ENCODE data around the gene RPL10L. TPM values are rescaled to one million over a fixed set of nuclear protein-coding genes. Genes with fewer than 3 reads are reported as not detected.

RPL10L gene
- total RNA-seq, result not detected

DNA sequence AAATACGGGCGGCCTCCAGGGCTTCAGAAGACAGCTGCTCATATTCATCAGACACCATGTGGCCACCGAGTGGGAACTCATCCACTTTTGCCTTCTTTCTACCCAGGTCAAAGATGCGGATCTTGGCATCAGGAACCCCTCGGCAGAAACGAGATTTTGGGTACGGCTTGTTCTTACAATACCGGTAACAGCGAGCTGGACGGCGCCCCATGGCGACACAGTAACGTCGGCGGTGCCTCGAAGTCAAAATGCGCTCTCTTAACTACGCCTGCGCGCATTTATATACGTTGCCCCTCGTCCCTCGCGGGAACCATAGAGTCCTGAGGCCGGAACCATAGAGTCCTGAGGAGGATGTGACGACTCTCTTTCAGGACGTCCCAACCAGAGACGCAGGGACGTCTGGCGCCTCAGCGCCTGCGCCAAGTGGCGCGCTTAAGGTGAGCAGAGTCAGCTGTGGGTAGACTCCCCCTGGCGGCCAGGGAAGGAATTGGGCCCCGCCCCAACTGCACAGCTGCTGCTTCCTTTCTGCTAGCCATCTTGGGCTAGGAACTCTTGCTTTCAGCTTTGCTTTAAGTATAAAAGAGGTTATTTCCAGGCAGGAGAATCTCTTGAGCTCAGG lies at the start of gene RPL10L:
RPL10L (minus strand) TSS at position 256 of the 619 bp plus-strand sequence; CDS start at position 211, 45 bp downstream.
- Histone ChIP-seq H3K27ac (no peak within 1 kb of the TSS), H3K9me3 (no peaks in the 10 kb centered on the region), H3K4me1 (no peaks in the 10 kb centered on the region), H3K27me3 (no peaks in the 10 kb centered on the region), H3K36me3 (no peaks in the 10 kb centered on the region), H3K4me3 (no peak within 1 kb of the TSS)
- no peak for ATAC-seq (ENCODE audit: low FRiP score in 2 of 2)
- DNase-seq, result peak in 1 of 2 donors; percentile 62
- 94 to 96% methylated on average over 36 of the region's 36 CpGs for WGBS, 2 donors
- no peak for TF ChIP-seq CTCF (IDR thresholded peaks at IDR 0.05)
- no peak for TF ChIP-seq POLR2A (IDR thresholded peaks at IDR 0.05)
- no peak for TF ChIP-seq EP300 (IDR thresholded peaks at IDR 0.05)
- TF ChIP-seq POLR2AphosphoS5 (IDR thresholded peaks at IDR 0.05), result no peak

DNA sequence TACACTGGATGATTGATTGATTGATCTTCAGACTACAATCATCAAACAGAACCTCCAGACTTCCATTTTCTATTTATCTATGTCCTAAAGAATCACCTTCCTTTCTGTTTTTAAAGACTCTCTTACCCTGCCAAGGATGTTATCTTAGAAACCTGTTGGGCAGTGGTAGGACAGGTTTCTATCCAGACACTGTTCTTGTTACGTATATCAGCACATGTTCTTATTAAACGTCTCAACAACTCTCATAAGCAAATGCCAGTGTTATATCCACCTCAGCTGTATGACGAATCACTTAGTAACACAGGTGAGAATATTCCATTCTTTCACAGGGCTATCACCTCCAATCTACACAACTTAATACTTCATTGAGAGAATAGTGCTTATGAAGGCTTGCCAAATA lies 40.2 kb upstream of the RPL10L start:
- TF ChIP-seq POLR2AphosphoS5 (IDR thresholded peaks at IDR 0.05) (no peak), CTCF (IDR thresholded peaks at IDR 0.05) (no peak), POLR2A (IDR thresholded peaks at IDR 0.05) (no peak), EP300 (IDR thresholded peaks at IDR 0.05) (no peak)
- Histone ChIP-seq H3K9me3 (peaks cover 0 to 2% (median 0%) of the 10 kb centered on the region in 4 donors), H3K27ac (no peak overlapping the region), H3K4me3 (no peak overlapping the region), H3K4me1 (no peaks in the 10 kb centered on the region), H3K36me3 (no peaks in the 10 kb centered on the region), H3K27me3 (no peaks in the 10 kb centered on the region)
- no peak for ATAC-seq (ENCODE audit: low FRiP score in 2 of 2)
- 68 to 73% methylated on average over 3 of the region's 3 CpGs for WGBS, 2 donors
- DNase-seq, result no peak

GRCh38 chr14:46686652-46687051 lies 35.1 kb upstream of the RPL10L start:
- Histone ChIP-seq H3K4me3 (no peak overlapping the region), H3K4me1 (no peaks in the 10 kb centered on the region), H3K27ac (no peak overlapping the region), H3K36me3 (no peaks in the 10 kb centered on the region), H3K27me3 (no peaks in the 10 kb centered on the region), H3K9me3 (peaks cover 0 to 11% (median 3%) of the 10 kb centered on the region in 4 donors)
- no peak for TF ChIP-seq POLR2A (IDR thresholded peaks at IDR 0.05)
- TF ChIP-seq EP300 (IDR thresholded peaks at IDR 0.05), result no peak
- TF ChIP-seq CTCF (IDR thresholded peaks at IDR 0.05), result no peak
- no peak for TF ChIP-seq POLR2AphosphoS5 (IDR thresholded peaks at IDR 0.05)
- 74 to 81% methylated on average over 4 of the region's 4 CpGs for WGBS, 2 donors
- DNase-seq, result no peak
- peak; percentile 15 to 58 for ATAC-seq (ENCODE audit: low FRiP score in 2 of 2)

GRCh38 chr14:46672128-46672527 lies 20.5 kb upstream of the RPL10L start:
- Histone ChIP-seq H3K27me3 (no peaks in the 10 kb centered on the region), H3K9me3 (no peaks in the 10 kb centered on the region), H3K36me3 (no peaks in the 10 kb centered on the region), H3K4me3 (no peak overlapping the region), H3K4me1 (no peaks in the 10 kb centered on the region), H3K27ac (no peak overlapping the region)
- DNase-seq (no peak), ATAC-seq (ENCODE audit: low FRiP score in 2 of 2) (no peak)
- TF ChIP-seq EP300 (IDR thresholded peaks at IDR 0.05) (no peak), POLR2AphosphoS5 (IDR thresholded peaks at IDR 0.05) (no peak)
- 39 to 54% methylated on average over 3 of the region's 3 CpGs for WGBS, 2 donors

- Histone ChIP-seq H3K9me3 (peaks cover 0 to 4% (median 0%) of the 10 kb centered on the region in 4 donors), H3K27ac (no peak overlapping the region), H3K36me3 (no peaks in the 10 kb centered on the region), H3K27me3 (no peaks in the 10 kb centered on the region), H3K4me3 (no peak overlapping the region), H3K4me1 (no peaks in the 10 kb centered on the region)
- 91% methylated on average over 4 of the region's 4 CpGs for WGBS, 2 donors
- DNase-seq (no peak), ATAC-seq (ENCODE audit: low FRiP score in 2 of 2) (no peak)
- TF ChIP-seq CTCF (IDR thresholded peaks at IDR 0.05) (no peak), POLR2AphosphoS5 (IDR thresholded peaks at IDR 0.05) (no peak), POLR2A (IDR thresholded peaks at IDR 0.05) (no peak), EP300 (IDR thresholded peaks at IDR 0.05) (no peak)
Measured at GRCh38 chr14:46663382-46663781, 11.8 kb upstream of the RPL10L start.

Measured in upper lobe of left lung (tissue), 6 donors.